H1 (cell line): ENCODE data around the gene TERB1.

Experiments used
- ASH2L ChIP-seq: fragments of 200-600, 300-600 bp; sonication (generic); IDR thresholded peaks from one replicate; pipeline ENCODE4 v1.7.1; 2017; ENCODE audit warnings: low read length
- CEBPB ChIP-seq: IDR thresholded peaks from 2 replicates; pipeline ENCODE4 v1.6.1; 2012; ENCODE audit warnings: low read depth, low read length
- CTBP2 ChIP-seq: IDR thresholded peaks from 2 replicates; pipeline ENCODE4 v1.7.0; 2011; ENCODE audit warnings: borderline replicate concordance, mild to moderate bottlenecking, moderate library complexity, mixed read lengths, low read length; ENCODE audit not compliant: insufficient read depth, insufficient read length
- EZH2 ChIP-seq: fragments of 200-600 bp; sonication (generic); IDR thresholded peaks from 2 replicates; pipeline ENCODE4 v1.7.1; 2012; ENCODE audit warnings: low read depth, mild to moderate bottlenecking, moderate library complexity, low read length, inconsistent platforms; ENCODE audit not compliant: severe bottlenecking
- GABPA ChIP-seq: IDR thresholded peaks from 2 replicates; pipeline ENCODE4 v1.6.1; 2011; ENCODE audit warnings: mild to moderate bottlenecking, low read length, moderate library complexity, borderline replicate concordance; ENCODE audit not compliant: insufficient read depth
- POLR2A ChIP-seq, 2 experiments: IDR thresholded peaks; 1 replicate in 1 of 2; 2 replicates in 1 of 2; pipeline ENCODE4 v1.6.1; 2011; ENCODE audit warnings: low read depth in 2 of 2, low read length in 2 of 2, mild to moderate bottlenecking in 2 of 2; ENCODE audit errors: control extremely low read depth in 1 of 2
- POLR2AphosphoS5 ChIP-seq: IDR thresholded peaks from 2 replicates; pipeline ENCODE4 v1.6.1; 2011; ENCODE audit warnings: low read depth, low read length
- RAD21 ChIP-seq, 2 experiments: IDR thresholded peaks in 1 of 2; conservative IDR thresholded peaks in 1 of 2; 2 replicates each; pipeline ENCODE4 v1.6.1; 2011; ENCODE audit warnings: low read depth in 2 of 2, low read length in 2 of 2, improper control_type of control experiment in 1 of 2, inconsistent platforms in 1 of 2, mild to moderate bottlenecking in 1 of 2, moderate library complexity in 1 of 2
- RFX5 ChIP-seq: IDR thresholded peaks from 2 replicates; pipeline ENCODE4 v1.6.1; 2011; ENCODE audit warnings: low read depth, low read length, improper control_type of control experiment, borderline replicate concordance
- SIX5 ChIP-seq: IDR thresholded peaks from 2 replicates; pipeline ENCODE4 v1.6.1; 2011; ENCODE audit warnings: mild to moderate bottlenecking, low read depth, low read length
- ZNF274 ChIP-seq: IDR thresholded peaks from 2 replicates; pipeline ENCODE4 v1.7.0; 2012; ENCODE audit warnings: low read length, borderline replicate concordance; ENCODE audit errors: extremely low read depth
- TF ChIP-seq, protein P1 (sequence below), 3 experiments: IDR thresholded peaks; 1 replicate in 2 of 3; 2 replicates in 1 of 3; pipeline versions ENCODE4 v1.5.1 to v1.6.1; 2011; ENCODE audit warnings: low read length in 3 of 3, mild to moderate bottlenecking in 3 of 3, inconsistent platforms in 2 of 3, low read depth in 1 of 3, moderate library complexity in 1 of 3; ENCODE audit not compliant: insufficient read depth in 1 of 3; ENCODE audit errors: control extremely low read depth in 1 of 3
- TF ChIP-seq, protein P2 (sequence below): IDR thresholded peaks from 2 replicates; pipeline ENCODE4 v1.6.1; 2012; ENCODE audit warnings: low read length, inconsistent platforms

DNA sequence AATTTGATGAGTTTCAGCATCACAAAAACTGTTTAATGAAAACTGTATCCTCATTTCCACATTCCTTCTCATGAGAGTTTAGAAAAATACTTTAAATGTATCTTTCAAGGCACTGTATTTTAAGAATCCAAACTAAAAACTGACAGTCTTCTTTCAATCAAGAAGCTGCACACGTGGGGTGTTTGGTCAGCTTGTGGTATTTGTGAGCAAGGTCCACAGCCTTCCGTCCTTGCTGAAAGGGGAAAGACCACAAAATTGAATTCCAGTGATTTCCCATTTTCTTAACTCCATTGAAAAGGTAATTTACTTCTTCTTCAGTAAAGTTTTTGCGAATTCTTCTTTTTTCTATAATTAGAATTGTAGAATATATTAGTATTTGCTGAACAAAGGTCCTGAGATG is 46.6 kb downstream of the TERB1 start:
- no peak for TF ChIP-seq POLR2A (IDR thresholded peaks at IDR 0.05; ENCODE audit: control extremely low read depth in 1 of 2, low read depth in 2 of 2, low read length in 2 of 2)
- no peak for TF ChIP-seq EZH2
- TF ChIP-seq, protein P1, sequence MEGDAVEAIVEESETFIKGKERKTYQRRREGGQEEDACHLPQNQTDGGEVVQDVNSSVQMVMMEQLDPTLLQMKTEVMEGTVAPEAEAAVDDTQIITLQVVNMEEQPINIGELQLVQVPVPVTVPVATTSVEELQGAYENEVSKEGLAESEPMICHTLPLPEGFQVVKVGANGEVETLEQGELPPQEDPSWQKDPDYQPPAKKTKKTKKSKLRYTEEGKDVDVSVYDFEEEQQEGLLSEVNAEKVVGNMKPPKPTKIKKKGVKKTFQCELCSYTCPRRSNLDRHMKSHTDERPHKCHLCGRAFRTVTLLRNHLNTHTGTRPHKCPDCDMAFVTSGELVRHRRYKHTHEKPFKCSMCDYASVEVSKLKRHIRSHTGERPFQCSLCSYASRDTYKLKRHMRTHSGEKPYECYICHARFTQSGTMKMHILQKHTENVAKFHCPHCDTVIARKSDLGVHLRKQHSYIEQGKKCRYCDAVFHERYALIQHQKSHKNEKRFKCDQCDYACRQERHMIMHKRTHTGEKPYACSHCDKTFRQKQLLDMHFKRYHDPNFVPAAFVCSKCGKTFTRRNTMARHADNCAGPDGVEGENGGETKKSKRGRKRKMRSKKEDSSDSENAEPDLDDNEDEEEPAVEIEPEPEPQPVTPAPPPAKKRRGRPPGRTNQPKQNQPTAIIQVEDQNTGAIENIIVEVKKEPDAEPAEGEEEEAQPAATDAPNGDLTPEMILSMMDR (IDR thresholded peaks at IDR 0.05; ENCODE audit: control extremely low read depth in 1 of 3, insufficient read depth in 1 of 3, low read depth in 1 of 3, low read length in 3 of 3), result no peak
- TF ChIP-seq CEBPB, result no peak
- TF ChIP-seq ASH2L, result no peak
- TF ChIP-seq ZNF274, result no peak
- TF ChIP-seq RAD21 (IDR thresholded peaks at IDR 0.05 in 1 of 2, conservative IDR thresholded peaks at IDR 0.05 in 1 of 2; ENCODE audit: low read depth in 2 of 2, low read length in 2 of 2), result no peak
- TF ChIP-seq GABPA, result no peak
- TF ChIP-seq SIX5, result no peak
- no peak for TF ChIP-seq POLR2AphosphoS5
- no peak for TF ChIP-seq RFX5
- no peak for TF ChIP-seq CTBP2
- TF ChIP-seq, protein P2, sequence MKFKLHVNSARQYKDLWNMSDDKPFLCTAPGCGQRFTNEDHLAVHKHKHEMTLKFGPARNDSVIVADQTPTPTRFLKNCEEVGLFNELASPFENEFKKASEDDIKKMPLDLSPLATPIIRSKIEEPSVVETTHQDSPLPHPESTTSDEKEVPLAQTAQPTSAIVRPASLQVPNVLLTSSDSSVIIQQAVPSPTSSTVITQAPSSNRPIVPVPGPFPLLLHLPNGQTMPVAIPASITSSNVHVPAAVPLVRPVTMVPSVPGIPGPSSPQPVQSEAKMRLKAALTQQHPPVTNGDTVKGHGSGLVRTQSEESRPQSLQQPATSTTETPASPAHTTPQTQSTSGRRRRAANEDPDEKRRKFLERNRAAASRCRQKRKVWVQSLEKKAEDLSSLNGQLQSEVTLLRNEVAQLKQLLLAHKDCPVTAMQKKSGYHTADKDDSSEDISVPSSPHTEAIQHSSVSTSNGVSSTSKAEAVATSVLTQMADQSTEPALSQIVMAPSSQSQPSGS, result no peak
